Central memory CD4-positive, alpha-beta T cell (primary cell): ENCODE data around the gene ZNF672.
"Not testable (repeated sequence)": the region's sequence is repeated elsewhere in the genome, so short reads cannot be mapped to it uniquely, and the experiment has no call there.

Experiments
- DNase-seq: peaks from one replicate; pipeline ENCODE4 v3.0.0; 2022

ZNF672 gene

DNA sequence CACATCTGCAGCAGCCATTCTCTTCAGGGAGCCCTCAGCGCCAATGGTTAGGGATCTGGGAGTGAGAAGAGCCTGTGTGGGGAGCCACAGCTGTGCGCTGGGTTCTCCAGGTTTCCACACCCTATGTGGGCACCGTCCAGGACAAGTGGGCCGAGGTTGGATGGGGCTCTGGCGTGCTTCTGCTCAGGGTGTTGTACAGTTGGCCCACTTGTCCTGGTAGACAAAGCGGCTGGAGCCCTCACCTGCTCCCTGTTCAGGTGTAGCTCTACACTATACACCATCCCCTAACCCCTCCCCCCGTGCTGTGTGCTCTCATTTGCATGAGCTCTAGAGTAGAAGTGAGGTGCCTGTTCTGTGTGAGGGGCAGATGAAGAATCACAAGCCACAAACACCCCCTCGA, 24.5 kb upstream of the ZNF672 start:
- DNase-seq: no peak

DNA sequence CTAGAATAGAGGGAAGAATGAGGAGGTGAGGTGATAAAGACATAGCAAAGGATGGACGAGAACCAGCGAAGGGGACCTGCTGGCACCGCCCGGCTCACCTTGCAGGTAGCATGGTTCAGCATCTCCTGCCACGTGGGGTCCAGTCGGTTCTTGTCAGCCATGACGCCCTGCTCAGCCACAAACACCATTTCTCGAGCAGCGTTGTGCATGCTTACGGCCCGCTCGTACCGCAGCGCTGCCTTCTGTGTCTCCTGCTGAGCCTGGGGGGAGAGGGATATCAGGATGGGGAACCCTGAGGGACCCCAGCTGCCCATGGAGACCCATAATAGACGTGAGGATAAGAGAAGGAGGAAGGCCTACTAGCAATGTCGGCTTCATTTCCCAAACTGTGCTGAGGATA, 23.7 kb upstream of the ZNF672 start:
- no peak for DNase-seq

DNA sequence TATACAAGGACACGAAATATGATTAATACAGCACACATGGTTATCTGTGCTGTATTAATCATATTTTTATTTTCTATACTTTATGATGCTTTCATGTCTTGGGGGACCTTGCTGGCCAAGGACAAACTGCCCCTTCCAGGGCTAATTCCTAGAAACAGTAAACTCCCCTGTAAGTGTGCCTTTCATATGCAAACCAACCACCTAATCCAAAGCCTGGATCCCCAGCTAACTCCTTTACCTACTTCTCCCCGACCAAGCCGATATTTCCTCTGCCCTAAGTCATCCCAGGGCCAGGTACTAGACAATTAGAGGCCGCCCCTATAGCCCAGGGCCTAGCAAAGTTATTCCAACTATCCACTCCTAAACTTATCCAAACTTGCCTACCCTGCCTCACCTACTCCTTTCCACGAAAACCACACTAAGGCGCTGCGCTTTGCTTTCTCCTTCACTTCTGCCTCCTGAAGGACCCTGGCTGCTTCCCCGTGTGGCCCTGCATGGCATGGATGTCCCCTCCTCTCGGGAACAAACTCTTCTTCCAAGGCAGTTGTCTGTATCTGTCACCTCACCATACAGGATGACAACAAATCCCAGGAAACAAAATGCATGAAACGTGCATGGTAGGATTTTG, 22.5 kb upstream of the ZNF672 start:
- no peak for DNase-seq

DNA sequence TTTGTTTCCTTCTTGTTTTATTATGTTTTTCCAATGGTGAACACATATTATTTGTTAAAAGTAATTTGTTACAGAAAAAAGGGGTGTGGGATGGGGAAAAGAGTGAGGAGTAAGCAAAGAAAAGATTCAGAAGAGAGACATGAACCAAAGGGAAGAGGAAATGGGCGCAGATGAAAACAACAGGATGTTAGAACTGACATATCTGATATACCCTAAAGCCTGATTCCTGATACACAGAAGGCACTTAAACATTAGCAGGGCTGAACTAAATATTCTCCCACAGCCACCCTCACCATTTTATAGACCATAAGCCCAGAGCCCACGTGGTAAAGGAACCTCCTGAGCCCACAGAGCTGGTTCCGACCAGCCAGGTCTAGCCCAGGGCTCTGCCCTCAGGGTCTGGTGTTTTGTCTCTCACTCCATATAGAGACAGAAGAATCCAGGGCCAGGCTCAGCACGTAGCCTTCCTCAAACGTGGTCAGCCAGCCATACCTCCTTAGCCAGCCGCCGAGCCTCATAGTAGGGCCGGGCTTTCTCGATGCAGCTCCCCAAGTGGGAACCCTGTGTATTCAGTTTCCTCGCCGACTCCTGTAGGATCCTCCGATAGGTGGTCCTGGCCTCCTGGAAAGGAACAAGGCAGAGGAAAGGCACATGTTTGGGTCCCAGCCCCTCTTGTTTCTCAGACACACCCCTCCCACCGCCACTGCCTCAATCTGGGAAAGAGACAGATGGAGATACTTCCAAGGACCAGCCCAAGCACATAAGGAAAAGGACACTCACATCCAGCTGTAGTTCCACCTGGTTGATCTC, 21.8 kb upstream of the ZNF672 start:
- DNase-seq: no peak

DNA sequence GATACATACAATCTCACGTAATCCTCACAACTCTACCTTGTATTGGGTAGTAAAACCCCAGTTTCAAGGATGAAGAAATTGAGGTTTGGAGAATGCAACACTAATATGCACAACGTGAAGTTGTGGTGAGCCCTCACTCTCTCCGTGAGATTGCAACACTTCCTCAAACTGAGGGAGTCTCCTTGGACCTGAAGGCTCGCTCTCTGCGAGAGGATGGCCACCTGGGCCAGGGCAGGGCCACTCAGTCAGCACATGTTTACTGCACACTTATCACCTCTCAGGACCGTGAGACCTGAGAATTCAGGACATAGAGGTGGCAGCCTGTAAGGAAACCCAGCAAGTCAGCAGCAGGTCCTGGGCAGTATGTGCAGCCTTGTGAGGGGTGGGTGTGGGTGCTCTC, 21.0 kb upstream of the ZNF672 start:
- DNase-seq: no peak

DNA sequence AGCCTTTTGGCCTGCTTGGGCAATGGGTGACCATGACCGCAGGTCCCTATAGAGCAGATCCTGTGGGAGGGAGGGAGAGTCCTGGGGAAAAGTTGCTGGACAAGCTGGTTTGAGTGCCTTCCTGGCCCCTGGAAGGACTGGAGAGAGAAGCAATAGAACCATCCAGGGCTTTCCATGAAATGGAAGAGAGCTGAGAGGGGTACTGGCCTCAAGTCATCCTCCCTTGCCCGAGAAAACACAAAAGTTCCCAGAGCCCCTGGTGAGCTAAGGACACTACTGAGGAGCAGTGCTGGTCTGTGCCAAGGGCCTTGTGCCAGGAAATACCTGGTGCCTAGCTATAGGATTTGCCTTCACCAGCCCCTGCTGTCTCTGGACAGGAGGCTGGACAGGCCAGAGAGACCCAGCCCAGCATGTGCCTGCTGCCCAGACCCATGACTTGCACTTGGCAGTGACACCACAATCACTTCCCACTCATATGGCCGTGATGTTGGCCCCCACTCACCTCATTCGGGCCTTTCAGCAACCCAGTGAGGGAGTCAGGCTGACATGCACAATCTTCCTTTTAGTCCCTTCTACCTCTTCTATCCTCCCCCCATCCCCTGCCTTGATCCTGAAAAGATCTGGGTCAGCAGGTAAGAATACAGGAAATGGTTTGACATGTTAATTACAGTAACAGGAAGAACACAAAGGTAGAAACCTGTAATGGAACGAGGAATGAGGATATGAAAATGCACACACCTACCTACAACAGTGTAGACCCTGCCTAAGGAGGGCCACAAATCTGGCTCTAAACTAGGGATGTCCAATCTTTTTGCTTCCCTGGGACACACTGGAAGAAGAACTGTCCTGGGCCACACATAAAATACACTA, 19.3 kb upstream of the ZNF672 start:
- no peak for DNase-seq

DNA sequence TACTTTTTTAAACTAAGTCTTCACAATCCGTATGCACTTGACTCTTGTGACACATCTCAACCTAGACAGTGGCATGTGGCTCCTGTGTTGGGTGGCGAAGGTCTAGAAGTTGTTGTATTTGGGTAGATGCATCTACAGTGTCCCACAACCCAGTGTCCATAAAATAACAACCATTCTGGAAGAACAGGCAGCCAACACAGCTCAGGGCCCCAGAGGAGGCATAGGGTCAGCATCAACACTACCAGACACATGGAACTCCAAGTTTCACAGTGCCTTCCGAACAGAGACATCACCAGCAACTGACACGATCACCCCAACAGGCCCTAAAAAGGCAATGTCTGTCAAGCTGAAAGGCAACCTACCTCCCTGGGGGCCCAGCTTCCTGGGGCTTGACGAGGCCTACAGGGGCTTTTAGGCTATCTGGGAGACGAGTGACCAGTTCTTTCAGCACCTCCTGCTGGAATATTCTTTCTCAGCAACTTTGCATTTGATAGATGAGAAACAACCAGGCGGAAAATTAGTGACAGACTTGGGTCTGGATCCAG, 17.9 kb upstream of the ZNF672 start:
- no peak for DNase-seq

DNA sequence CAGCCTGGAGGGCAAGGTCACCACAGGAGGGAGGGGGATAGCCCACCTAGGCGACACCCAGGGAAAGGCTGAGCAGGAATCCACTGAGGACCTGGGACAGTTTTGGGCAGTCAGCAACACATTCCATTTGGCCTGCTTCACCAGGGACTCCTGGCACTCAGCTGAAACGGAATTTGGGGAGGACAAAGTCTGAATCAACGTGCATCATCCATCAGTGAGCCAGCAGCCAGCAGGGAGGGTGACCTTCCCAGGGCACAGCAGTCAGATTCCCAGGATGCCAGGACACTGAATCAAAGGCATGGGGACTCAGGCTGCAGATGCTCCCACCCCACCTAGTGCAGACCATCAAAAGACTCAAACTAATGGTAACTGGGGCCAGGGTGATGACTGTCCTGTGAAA, 16.9 kb upstream of the ZNF672 start:
- DNase-seq: no peak

DNA sequence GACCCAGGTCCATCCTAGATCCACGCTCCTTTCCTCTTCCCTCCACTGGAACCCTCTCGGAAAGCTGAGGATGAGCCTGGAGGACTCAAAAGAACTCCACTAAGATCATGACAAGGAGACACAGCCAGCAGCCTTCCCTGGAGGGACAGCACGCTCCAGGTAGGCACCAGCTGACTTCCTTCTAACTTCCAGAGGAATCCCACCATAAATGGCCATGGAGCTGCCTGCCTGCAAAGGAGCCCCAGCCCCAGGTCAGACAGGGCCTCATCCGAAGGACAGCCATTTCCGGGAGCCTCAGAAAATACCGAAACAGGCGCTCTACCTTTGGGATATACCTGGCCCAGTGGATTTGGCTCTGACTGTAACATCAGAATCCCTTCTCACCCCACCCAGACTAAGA, 16.4 kb upstream of the ZNF672 start:
- no peak for DNase-seq

DNA sequence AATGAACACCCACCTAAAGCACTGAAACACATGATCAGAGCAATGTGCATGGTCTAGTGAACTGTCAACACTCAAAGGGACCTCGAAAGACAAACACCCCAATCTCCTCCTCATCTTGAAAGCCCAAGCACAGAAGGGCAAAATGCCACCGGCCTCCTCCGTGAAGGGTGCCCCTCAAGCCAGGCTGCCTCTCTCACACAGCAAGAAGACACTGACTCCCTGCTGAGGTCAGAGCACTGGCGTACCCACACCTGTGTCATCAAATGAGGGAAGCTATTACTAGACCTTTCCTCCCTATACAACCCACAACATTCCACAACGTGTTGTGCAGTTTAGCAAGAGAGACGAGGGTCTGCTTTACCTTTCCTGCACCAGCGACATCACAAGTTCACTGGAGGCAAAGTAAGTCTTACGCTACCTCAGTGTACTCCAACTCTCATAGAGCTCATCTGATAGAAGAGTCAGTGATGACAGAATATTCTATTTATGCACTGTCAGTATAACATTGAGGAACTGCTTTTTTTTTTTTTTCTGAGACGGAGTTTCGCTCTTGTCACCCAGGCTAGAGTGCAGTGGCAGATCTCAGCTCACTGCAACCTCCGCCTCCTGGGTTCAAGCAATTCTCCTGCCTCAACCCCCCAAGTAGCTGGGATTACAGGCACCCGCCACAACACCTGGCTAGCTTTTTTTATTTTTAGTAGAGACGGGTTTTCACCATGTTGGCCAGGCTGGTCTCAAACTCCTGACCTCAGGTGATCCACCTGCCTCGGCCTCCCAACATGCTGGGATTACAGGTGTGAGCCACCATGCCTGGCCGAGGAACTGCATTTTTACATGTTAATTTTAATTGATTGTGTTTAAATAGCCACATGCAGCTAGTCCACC, 15.6 kb upstream of the ZNF672 start:
- DNase-seq: no peak

DNA sequence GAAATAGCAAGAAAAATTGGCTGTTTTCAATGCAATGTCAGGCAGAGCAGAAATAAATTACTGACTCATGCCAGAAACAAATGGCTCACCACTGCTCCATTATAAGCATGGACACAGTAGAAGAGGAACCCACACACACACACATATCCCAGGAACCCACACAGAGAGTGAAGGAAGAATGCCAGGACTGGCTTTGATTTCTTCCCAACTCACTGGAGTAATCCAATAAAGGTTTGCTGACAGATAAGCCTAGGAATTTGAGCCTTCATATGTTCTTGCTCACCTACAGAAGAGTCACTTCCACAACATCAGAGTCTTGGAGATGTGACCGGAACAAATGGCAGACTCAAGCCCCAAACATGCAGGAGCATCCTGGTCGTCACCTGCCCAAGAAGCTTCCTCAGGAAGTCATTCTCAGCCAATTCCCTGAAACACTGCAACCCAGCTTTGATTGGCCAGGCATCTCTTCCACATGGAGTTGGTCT, 14.5 kb upstream of the ZNF672 start:
- no peak for DNase-seq

DNA sequence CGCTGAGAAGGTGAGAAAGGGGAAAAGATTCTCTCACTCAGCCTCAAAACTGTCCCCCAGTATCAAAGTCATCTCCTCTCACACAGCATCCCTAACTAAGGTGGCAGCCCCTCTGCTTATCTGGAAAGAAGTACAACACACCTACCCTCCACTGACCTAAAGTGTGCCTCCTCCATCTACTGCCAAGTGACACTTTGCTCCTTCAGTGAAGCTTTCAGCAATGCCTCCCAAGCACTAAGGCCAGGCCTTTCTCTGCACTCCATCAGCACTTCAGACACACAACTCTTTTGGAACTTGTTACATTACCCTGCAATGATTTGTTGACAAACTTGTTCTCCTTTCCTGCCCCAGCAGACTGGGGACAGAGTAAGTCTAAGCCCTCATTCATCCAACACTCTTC, 13.7 kb upstream of the ZNF672 start:
- no peak for DNase-seq

DNA sequence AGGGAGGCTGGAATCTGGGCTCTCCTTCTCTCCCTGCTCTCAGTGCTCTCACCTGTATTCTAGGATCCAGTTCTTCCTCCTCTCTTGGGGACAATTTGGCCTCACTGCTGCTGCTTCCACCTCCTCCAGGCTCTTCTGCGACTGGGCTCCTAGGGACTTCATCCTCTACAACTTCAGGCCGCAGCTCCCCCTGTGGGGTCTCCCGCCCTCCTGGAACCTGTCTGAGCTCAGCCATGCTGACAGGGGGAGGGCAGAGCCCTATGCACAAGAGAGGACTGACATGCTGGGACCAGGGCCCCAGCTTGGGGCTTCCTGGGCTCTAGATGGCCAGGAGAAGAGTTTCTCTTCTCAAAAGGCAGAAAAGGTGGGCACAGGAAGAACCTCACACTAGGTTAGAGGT, 13.3 kb upstream of the ZNF672 start:
- no peak for DNase-seq

DNA sequence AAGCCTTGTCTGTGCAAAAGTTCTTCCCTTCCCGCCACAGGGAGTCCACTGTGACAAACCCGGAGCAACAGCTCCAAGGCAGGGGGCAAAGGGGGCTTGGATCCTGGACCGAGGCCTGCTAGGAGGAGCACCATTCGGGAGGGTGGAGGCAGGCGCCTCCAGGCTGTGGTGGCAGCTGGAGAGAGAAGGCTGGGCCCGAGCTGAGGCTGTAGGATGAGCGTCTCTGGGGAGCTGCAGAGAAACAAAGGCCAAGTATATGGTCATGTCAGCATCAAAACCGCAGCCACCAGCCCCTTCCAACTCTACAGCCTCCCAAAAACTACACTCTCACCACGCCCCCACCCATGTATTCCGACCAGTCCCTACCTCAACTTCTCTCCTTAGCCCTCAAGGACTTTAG, 12.9 kb upstream of the ZNF672 start:
- no peak for DNase-seq

DNA sequence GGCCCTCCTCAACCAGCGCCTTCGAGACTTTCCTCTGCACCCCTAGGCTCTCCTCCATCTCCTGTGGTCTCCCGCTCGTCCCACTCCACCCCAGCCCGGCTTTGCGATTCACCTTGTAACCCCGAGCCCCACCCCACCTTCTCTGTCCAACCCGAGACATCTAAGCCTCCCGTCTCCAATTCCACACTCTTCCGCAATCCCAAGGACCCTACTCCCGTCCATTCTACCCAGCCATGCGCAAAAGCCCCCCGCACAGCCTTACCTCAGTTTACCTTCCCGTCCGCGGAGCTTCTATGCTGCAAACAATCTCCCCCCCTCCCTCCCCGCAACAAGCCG, 12.5 kb upstream of the ZNF672 start:
- no peak for DNase-seq

DNA sequence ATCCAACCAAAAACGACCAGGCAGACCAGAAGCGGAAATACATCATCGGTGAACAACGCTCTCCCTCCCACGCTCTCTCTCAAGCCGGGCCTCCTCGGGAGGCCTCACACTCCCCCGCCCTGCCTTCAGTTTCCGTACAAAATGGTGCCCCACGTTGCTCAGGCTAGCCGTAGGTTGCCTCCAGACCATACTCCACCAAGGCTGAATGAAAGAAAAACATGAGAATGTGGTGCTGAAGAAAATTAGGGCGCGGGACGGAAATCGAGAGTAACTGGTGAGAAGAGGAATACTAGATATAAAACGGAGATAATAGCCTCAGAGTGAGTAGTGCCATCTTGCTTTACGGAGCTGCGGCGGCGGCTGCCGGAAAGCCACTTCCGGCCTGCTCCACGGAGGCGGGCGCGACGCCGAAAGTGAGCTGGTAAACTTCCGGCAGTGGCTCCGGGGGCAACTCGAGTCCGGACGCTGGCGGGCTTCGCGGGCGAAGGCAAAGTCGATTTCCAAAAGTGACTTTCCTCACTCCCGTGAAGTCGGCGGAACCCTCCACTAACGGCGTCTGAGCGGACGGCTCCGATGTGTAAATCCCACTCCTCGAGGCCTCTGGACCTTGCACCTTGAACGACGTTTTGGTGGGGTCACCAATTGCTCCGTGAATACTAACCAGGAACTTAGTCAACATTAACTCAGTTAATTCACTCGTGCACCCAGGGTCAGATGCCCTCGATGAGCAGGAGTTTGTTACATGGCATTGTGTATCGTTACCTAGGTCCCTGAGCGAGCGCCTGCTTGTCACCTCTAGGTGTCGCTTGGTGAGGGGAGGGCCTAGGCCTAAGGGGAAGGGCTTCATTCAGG, 11.9 kb upstream of the ZNF672 start, which contains the start of gene SH3BP5L:
Gene SH3BP5L, minus strand, starts transcription at position 7 of the 852 bp plus-strand sequence. CDS start 980 bp downstream, outside the sequence.
- peak; percentile 93 for DNase-seq

DNA sequence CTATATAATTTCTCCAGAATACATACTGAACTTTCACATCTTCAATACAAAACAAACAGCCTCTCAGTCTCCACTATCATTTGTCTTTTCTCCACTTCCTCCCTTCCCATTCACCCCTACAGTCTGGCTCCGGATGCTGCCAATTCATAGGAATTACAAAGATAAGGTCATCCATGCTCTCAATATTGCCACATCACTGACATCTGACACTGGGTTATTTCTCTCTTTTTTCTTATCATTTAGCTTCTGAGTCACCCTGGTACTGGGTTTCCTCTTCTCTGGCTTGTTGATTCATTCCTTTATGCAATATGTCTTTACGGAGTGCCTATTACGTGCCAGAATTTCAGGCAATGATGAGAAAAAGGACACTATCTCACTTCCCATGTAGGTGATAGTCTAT, 9.2 kb upstream of the ZNF672 start:
- no peak for DNase-seq

DNA sequence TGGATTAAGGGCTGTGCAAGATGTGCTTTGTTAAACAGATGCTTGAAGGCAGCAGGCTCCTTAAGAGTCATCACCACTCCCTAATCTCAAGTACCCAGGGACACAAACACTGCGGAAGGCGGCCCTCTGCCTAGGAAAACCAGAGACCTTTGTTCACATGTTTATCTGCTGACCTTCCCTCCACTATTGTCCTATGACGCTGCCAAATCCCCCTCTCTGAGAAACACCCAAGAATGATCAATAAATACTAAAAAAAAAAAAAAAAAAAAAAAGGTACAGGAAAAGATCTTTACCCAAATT, 7.4 kb upstream of the ZNF672 start:
- DNase-seq: not testable (repeated sequence)

DNA sequence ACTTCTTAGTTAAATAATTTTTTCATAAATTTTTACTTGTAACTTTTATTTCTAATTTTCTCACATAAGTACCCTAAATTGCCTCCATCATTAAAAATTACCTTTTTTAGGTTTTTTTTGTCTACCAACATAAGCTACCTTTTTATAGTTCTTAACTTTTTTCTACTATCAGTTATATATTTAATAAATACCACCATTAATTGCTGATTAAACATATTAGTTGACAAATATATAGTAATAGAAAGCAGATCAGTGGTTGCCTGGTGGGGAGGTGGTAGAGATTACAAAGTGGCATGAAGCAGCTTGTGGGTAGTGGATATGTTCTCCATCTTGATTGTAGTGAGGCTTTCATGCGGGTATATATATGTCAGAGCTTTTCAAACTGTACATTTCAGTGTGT, 6.2 kb upstream of the ZNF672 start:
- DNase-seq: no peak

DNA sequence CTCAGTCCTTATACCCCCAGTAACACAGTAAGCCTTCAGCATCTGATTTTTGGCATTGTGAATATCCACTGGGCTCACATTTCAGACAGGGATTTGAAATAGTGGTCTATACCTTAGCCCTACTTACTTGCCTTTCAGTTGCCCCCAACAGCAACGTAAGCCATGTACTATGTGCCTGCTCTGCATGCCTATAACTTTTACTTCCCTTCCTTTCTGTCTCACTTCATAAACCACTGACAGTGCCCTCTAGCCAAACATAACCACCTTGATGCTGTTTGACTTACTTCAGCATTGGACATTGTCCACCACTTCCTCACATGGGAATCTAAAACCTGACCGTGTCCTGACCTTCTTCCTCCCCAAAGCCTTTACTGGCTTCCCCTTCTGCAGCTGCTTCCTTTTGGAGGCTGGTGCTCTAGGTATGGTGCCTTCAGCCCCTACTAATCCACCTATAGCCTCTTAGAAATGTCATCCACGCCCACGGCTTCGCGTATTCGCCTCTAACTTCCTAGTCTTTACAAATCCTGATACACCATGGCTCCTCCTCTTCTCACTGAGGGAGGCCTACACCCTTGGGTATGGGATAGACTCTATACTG, 3.6 kb upstream of the ZNF672 start:
- no peak for DNase-seq
